ENCODE results near the gene ARPC5.

The ARPC5 gene

DNA sequence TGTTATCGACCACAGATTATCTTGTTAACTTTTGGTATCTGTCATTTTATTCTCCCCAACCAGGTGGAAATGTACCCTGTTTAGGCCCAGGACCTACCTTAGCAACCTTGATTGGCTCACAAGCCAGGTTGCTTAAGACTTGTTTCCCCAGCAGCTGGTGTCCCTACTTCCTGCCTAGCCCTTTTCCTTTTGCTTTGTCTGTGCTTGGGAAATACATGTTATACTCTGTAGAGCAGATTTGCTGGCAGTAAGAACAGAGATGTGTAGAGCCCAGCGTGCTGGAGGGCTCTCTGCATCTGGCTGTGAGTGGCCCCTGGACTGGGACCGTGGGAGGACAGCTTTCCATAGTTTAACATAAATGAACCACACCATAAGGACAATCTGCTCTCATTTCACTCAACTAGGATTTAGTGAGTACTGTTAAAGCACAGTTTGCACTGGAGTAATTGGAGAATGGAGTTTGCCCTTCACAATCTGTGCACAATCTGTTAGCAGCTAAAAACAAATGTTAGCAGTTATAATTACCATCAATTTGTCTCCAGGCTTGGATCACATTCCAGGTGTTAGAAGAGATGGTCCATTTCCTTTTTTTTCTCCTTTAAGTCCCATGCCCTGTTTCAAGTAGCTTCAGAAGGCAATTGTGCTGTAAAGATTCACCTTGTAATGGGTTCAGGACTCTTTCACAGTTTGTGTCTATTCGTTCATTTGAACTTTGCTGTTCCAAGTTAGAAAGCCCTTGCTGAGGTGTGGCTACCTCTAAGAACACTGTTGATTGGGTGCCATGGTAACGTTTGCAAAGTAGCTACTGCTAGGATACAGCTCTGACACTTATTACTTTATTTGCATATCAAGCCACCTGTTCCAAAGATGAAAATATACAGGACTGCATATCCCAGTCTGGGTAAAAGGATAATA lies 17.2 kb upstream of the ARPC5 start, which contains the start of gene APOBEC4:
Gene APOBEC4 (minus strand): TSS at position 770 of the 915 bp plus-strand sequence. CDS start 4,535 bp downstream, outside the sequence.
- Histone ChIP-seq H3K9me3 (ENCODE audit: control insufficient read depth, insufficient read depth, low read length) (no peaks in the 10 kb centered on the region), H3K27me3 (ENCODE audit: control insufficient read depth, low read length) (peaks cover 16% of the 10 kb centered on the region), H3K4me2 (ENCODE audit: low read length) (no peak within 1 kb of the TSS), H3K4me1 (ENCODE audit: control insufficient read depth, low read length) (peaks cover 13% of the 10 kb centered on the region), H3K36me3 (ENCODE audit: control insufficient read depth, low read length) (no peaks in the 10 kb centered on the region), H3F3A (ENCODE audit: control insufficient read depth, insufficient read depth) (no peaks in the 10 kb centered on the region), H3K4me3 (ENCODE audit: low read length) (no peak within 1 kb of the TSS), H3K79me2 (ENCODE audit: control insufficient read depth, low read length) (no peaks in the 10 kb centered on the region), H3K9me2 (replicated peaks; ENCODE audit: control insufficient read depth, low read length) (no peaks in the 10 kb centered on the region), H4K20me1 (ENCODE audit: control insufficient read depth, insufficient read depth, low read depth, low read length) (no peaks in the 10 kb centered on the region), H3K27ac (ENCODE audit: low read depth, low read length) (no peak within 1 kb of the TSS)
- TF ChIP-seq, protein P1, sequence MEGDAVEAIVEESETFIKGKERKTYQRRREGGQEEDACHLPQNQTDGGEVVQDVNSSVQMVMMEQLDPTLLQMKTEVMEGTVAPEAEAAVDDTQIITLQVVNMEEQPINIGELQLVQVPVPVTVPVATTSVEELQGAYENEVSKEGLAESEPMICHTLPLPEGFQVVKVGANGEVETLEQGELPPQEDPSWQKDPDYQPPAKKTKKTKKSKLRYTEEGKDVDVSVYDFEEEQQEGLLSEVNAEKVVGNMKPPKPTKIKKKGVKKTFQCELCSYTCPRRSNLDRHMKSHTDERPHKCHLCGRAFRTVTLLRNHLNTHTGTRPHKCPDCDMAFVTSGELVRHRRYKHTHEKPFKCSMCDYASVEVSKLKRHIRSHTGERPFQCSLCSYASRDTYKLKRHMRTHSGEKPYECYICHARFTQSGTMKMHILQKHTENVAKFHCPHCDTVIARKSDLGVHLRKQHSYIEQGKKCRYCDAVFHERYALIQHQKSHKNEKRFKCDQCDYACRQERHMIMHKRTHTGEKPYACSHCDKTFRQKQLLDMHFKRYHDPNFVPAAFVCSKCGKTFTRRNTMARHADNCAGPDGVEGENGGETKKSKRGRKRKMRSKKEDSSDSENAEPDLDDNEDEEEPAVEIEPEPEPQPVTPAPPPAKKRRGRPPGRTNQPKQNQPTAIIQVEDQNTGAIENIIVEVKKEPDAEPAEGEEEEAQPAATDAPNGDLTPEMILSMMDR (IDR thresholded peaks at IDR 0.05; ENCODE audit: low read depth, low read length, poor library complexity, severe bottlenecking) = no peak
- no peak for TF ChIP-seq EZH2phosphoT487 (IDR thresholded peaks at IDR 0.05; ENCODE audit: borderline replicate concordance, low read length)

DNA sequence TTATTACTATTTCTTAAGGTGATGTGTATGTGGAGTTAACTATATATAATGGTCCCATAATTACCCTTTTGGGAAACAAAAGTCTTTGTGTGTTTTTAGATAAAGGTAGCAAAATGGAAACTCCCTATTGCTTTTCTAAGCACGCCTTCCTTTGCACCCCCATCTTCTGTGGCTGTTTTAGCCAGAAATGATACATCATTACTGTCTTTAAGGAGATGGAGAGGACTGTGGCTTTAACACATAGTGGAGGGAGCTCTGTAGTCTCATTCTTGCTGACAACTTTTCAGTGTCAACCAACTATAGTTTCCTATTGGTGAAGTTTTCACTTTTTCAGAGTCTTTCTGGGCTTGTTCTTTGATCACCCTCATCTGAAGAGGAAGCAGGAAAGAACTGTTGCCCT lies 16.5 kb upstream of the ARPC5 start:
- H3K9me3 ChIP-seq (ENCODE audit: control insufficient read depth, insufficient read depth, low read length) = no peaks in the 10 kb centered on the region
- no peak overlapping the region for H3K4me2 ChIP-seq (ENCODE audit: low read length)

DNA sequence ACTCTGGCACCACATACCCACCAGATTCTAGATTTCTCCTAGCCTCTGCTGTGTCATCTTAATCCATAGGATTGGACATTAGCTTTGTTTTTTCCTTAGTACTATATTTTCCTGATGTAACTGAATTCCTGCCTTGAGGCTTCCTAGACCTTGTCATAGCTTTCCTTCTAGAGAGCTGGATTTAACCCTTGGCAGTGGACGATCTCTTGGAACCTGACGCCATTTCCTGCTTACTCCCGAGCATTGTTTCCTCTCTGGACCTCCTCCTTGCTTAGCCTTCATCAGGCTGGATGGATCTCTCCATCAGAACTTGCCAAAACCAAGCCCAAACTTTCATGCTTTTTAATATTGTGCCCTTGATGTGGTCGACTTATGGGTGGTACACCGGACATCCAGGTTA lies 16.0 kb upstream of the ARPC5 start:
- Histone ChIP-seq H4K20me1 (ENCODE audit: control insufficient read depth, insufficient read depth, low read depth, low read length) (no peaks in the 10 kb centered on the region), H3F3A (ENCODE audit: control insufficient read depth, insufficient read depth) (no peaks in the 10 kb centered on the region), H3K79me2 (ENCODE audit: control insufficient read depth, low read length) (no peaks in the 10 kb centered on the region), H3K27me3 (ENCODE audit: control insufficient read depth, low read length) (peaks cover 20% of the 10 kb centered on the region), H3K4me1 (ENCODE audit: control insufficient read depth, low read length) (peaks cover 13% of the 10 kb centered on the region), H3K27ac (ENCODE audit: low read depth, low read length) (no peak overlapping the region), H3K9me3 (ENCODE audit: control insufficient read depth, insufficient read depth, low read length) (no peaks in the 10 kb centered on the region), H3K9me2 (replicated peaks; ENCODE audit: control insufficient read depth, low read length) (no peaks in the 10 kb centered on the region), H3K4me3 (ENCODE audit: low read length) (no peak overlapping the region), H3K4me2 (ENCODE audit: low read length) (no peak overlapping the region), H3K36me3 (ENCODE audit: control insufficient read depth, low read length) (no peaks in the 10 kb centered on the region)
- TF ChIP-seq, protein P1 (IDR thresholded peaks at IDR 0.05; ENCODE audit: low read depth, low read length, poor library complexity, severe bottlenecking) = no peak
- TF ChIP-seq EZH2phosphoT487 (IDR thresholded peaks at IDR 0.05; ENCODE audit: borderline replicate concordance, low read length) = no peak

More for the DNA sequence above, 16.5 kb upstream of the ARPC5 start:
- H3K79me2 ChIP-seq (ENCODE audit: control insufficient read depth, low read length) = no peaks in the 10 kb centered on the region
- no peak overlapping the region for H3K27ac ChIP-seq (ENCODE audit: low read depth, low read length)
- H3K4me3 ChIP-seq (ENCODE audit: low read length) = no peak overlapping the region
- H3K4me1 ChIP-seq (ENCODE audit: control insufficient read depth, low read length) = peaks cover 13% of the 10 kb centered on the region
- H4K20me1 ChIP-seq (ENCODE audit: control insufficient read depth, insufficient read depth, low read depth, low read length) = no peaks in the 10 kb centered on the region
- H3F3A ChIP-seq (ENCODE audit: control insufficient read depth, insufficient read depth) = no peaks in the 10 kb centered on the region
- no peaks in the 10 kb centered on the region for H3K36me3 ChIP-seq (ENCODE audit: control insufficient read depth, low read length)
- peaks cover 20% of the 10 kb centered on the region for H3K27me3 ChIP-seq (ENCODE audit: control insufficient read depth, low read length)
- TF ChIP-seq, protein P1 (IDR thresholded peaks at IDR 0.05; ENCODE audit: low read depth, low read length, poor library complexity, severe bottlenecking) = no peak
- TF ChIP-seq EZH2phosphoT487 (IDR thresholded peaks at IDR 0.05; ENCODE audit: borderline replicate concordance, low read length) = no peak
- no peaks in the 10 kb centered on the region for H3K9me2 ChIP-seq (replicated peaks; ENCODE audit: control insufficient read depth, low read length)

Measured in DOHH2 (cell line).